Stimulated activated CD8-positive, alpha-beta memory T cell treated with anti-CD3 and anti-CD28 coated beads, Interleukin-12 subunit alpha, Interleukin-12 subunit beta, amount 100 ng/mL, for 4 hours (primary cell): ENCODE results near the gene GAK.
A peak's percentile ranks its signal among the peaks of the same experiment; 100 is the strongest.
"Not testable (repeated sequence)": the region's sequence is repeated elsewhere in the genome, so short reads cannot be mapped to it uniquely, and the experiment has no call there.

ENCODE experiments used
- DNase-seq: peaks from one replicate; pipeline ENCODE4 v3.0.0-alpha.2; 2020; ENCODE audit warnings: low read depth

GAK gene

GRCh38 chr4:931960-932712 is at the start of gene GAK, which contains the start of gene TMEM175:
TSS of gene GAK (minus strand) at chr4:932316. CDS start at chr4:932187, 129 bp downstream.
TSS of gene TMEM175 (plus strand) at chr4:932460. CDS start at chr4:947740, 15,280 bp downstream.
- DNase-seq = peak; percentile 98

- no peak for DNase-seq
Measured at GRCh38 chr4:978957-979701, 47.0 kb upstream of the GAK start.

- not testable (repeated sequence) for DNase-seq
Measured at GRCh38 chr4:976016-976415, 43.9 kb upstream of the GAK start.

GRCh38 chr4:974668-975067 is 42.6 kb upstream of the GAK start:
- no peak for DNase-seq

- DNase-seq = peak; percentile 87
Measured at GRCh38 chr4:973431-974397, 41.6 kb upstream of the GAK start, which contains the start of gene DGKQ. TSS of gene DGKQ (minus strand) at chr4:973569. CDS start at chr4:973482, 87 bp downstream.

GRCh38 chr4:972651-973424 is 40.7 kb upstream of the GAK start:
- DNase-seq = peak; percentile 65

GRCh38 chr4:971666-972500 is 39.8 kb upstream of the GAK start:
- DNase-seq = no peak

GRCh38 chr4:970854-971520 is 38.9 kb upstream of the GAK start:
- no peak for DNase-seq

GRCh38 chr4:970046-970745 is 38.1 kb upstream of the GAK start:
- DNase-seq = peak; percentile 33

- DNase-seq = no peak
Measured at GRCh38 chr4:968621-969394, 36.7 kb upstream of the GAK start.

- DNase-seq = no peak
Measured at GRCh38 chr4:968221-968620, 36.1 kb upstream of the GAK start.

- DNase-seq = no peak
Measured at GRCh38 chr4:967113-968104, 35.3 kb upstream of the GAK start.

- DNase-seq = no peak
Measured at GRCh38 chr4:966266-967112, 34.4 kb upstream of the GAK start.

GRCh38 chr4:965766-966134 is 33.6 kb upstream of the GAK start:
- DNase-seq = no peak

- DNase-seq = no peak
Measured at GRCh38 chr4:965048-965765, 33.1 kb upstream of the GAK start.
